ENCODE measurements around the gene HAGH. TPM values are rescaled to one million over a fixed set of nuclear protein-coding genes. Genes with fewer than 3 reads are reported as not detected.
"Not testable (repeated sequence)": the region's sequence is repeated elsewhere in the genome, so short reads cannot be mapped to it uniquely, and the experiment has no call there.

HAGH gene
- polyA plus RNA-seq, 2 donors, result 41.1 to 57.9 TPM

DNA sequence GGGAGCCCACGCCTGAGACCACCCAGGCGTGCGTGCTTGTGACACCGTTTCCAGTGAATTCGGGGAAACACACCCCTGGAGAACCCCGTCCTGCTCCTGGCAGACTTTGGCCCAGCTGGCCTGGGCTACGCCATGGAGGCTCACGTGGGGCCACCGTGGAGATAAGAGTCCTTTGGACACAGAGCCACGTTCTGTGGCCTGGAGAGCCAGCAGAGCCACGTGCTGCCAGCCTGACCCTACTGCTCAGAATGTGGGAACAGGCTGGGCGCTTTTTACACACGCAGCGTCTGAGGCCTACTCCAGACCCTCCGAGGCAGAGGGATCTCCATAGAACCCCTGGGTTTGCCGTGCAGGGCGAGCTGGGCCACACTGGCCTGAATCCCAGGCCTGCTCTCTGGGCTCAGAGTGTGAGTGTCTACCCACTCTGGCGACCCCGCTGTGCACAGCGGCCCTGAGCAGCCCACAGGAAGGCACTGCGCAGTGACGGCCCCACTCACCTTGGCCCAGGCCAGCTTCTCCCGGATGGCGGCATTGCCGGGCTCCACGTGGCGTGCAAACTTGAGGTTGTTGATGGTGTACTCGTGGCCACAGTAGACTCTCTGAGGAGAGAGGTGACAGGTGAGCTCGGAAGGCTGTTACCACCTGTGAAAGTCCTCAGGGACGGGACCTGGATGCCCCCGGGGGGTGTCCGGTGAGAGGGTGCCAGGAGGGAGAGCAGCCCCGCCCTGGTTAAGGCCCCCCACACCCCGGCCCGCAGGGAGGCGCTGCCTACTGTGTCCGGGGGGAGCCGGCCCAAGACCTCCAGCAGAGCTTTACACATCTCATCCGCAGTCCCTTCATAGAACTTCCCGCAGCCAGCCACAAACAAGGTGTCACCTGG is 10.0 kb downstream of the HAGH start:
- peaks cover 0 to 46% of the 10 kb centered on the region in 2 donors for H3K36me3 ChIP-seq (ENCODE audit: control insufficient read depth in 2 of 2, insufficient read depth in 2 of 2, low read length in 1 of 2)

DNA sequence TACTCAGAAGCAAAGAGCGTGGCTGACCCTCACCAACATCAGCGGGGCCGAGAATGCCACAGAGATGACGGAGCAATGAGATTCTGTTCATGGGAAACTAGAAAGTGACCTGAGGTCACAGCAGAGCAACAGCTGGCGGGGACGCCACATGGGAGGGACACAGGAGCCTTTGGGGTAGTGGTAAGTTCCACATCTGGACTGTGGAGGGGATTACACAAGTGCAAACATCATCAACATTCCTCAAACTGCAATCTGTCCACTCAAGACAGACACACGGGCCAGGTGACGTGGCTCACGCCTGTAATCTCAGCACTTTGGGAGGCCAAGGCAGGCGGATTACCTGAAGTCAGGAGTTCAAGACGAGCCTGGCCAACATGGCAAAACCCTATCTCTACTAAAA is 11.2 kb downstream of the HAGH start:
- H3K4me1 ChIP-seq (ENCODE audit: control insufficient read depth in 2 of 2, insufficient read depth in 2 of 2, low read length in 1 of 2), result no peaks in the 10 kb centered on the region
- H3K36me3 ChIP-seq (ENCODE audit: control insufficient read depth in 2 of 2, insufficient read depth in 2 of 2, low read length in 1 of 2), result peaks cover 0 to 39% of the 10 kb centered on the region in 2 donors
- no peaks in the 10 kb centered on the region for H3K9me3 ChIP-seq (ENCODE audit: control insufficient read depth in 2 of 2, insufficient read depth in 1 of 2, low read depth in 1 of 2, low read length in 1 of 2)
- WGBS, 2 donors, result 88 to 91% methylated on average over 11 of the region's 11 CpGs
- no peaks in the 10 kb centered on the region for H3K27me3 ChIP-seq (ENCODE audit: control insufficient read depth in 1 of 2, insufficient read depth in 2 of 2, low read length in 2 of 2)
- no peak overlapping the region for H3K27ac ChIP-seq (ENCODE audit: low read depth in 2 of 2, low read length in 1 of 2)
- no peak overlapping the region for H3K4me3 ChIP-seq (ENCODE audit: low read depth in 1 of 2, low read length in 2 of 2)

More for the DNA sequence above, 10.0 kb downstream of the HAGH start:
- Histone ChIP-seq H3K27me3 (ENCODE audit: control insufficient read depth in 1 of 2, insufficient read depth in 2 of 2, low read length in 2 of 2) (no peaks in the 10 kb centered on the region), H3K4me1 (ENCODE audit: control insufficient read depth in 2 of 2, insufficient read depth in 2 of 2, low read length in 1 of 2) (no peaks in the 10 kb centered on the region), H3K27ac (ENCODE audit: low read depth in 2 of 2, low read length in 1 of 2) (no peak overlapping the region), H3K9me3 (ENCODE audit: control insufficient read depth in 2 of 2, insufficient read depth in 1 of 2, low read depth in 1 of 2, low read length in 1 of 2) (no peaks in the 10 kb centered on the region), H3K4me3 (ENCODE audit: low read depth in 1 of 2, low read length in 2 of 2) (no peak overlapping the region)
- 92 to 94% methylated on average over 40 of the region's 40 CpGs for WGBS, 2 donors

DNA sequence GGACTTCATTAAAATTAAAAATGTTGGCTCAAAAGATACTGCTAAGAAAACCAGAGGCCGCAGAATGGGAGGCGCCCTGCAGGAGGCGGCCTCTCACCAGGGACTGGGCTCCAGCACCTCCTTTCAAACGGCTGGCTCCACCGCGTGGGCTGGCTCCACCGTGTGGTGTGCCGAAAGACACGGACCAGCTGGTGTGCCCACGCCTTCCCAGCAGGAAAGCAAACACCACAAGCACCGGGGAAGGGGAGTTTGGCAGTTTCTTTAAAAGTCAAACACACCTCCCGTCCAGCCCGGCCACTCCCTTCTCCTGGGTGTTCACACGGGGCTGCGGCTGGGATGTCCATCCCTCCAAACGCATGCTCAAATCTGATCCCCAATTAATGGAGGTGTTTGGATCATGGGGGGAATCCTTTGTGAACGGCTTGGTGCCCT is 13.9 kb downstream of the HAGH start:
- H3K9me3 ChIP-seq (ENCODE audit: control insufficient read depth in 2 of 2, insufficient read depth in 1 of 2, low read depth in 1 of 2, low read length in 1 of 2), result no peaks in the 10 kb centered on the region
- no peaks in the 10 kb centered on the region for H3K27me3 ChIP-seq (ENCODE audit: control insufficient read depth in 1 of 2, insufficient read depth in 2 of 2, low read length in 2 of 2)
- H3K4me1 ChIP-seq (ENCODE audit: control insufficient read depth in 2 of 2, insufficient read depth in 2 of 2, low read length in 1 of 2), result no peaks in the 10 kb centered on the region
- H3K27ac ChIP-seq (ENCODE audit: low read depth in 2 of 2, low read length in 1 of 2), result no peak overlapping the region
- WGBS, 2 donors, result 14 to 15% methylated on average over 17 of the region's 17 CpGs
- H3K36me3 ChIP-seq (ENCODE audit: control insufficient read depth in 2 of 2, insufficient read depth in 2 of 2, low read length in 1 of 2), result peaks cover 3 to 38% of the 10 kb centered on the region in 2 donors
- H3K4me3 ChIP-seq (ENCODE audit: low read depth in 1 of 2, low read length in 2 of 2), result no peak overlapping the region

DNA sequence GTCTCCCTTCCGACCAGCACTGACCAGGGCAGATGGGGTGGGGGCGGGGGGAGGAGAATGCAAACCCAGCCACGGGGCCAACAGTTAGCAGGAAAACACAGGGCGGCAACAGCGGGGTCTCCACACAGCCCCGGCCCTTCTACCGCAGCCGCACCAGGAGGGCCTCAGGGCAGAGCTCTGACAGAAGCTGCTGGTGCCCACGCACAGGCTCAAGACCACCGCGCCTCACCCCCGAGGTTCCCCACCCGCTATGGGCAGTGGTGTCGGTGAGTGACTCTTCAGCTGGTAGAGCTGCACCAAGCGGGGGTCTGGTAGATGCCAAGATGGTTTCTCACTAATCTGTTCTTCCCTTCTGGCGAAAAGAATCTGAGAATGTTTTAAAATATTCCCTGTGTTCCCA is 16.1 kb downstream of the HAGH start:
- WGBS, 2 donors, result 93 to 96% methylated on average over 16 of the region's 16 CpGs
- Histone ChIP-seq H3K27me3 (ENCODE audit: control insufficient read depth in 1 of 2, insufficient read depth in 2 of 2, low read length in 2 of 2) (no peaks in the 10 kb centered on the region), H3K36me3 (ENCODE audit: control insufficient read depth in 2 of 2, insufficient read depth in 2 of 2, low read length in 1 of 2) (peaks cover 4 to 27% of the 10 kb centered on the region in 2 donors), H3K27ac (ENCODE audit: low read depth in 2 of 2, low read length in 1 of 2) (no peak overlapping the region), H3K4me3 (ENCODE audit: low read depth in 1 of 2, low read length in 2 of 2) (no peak overlapping the region), H3K4me1 (ENCODE audit: control insufficient read depth in 2 of 2, insufficient read depth in 2 of 2, low read length in 1 of 2) (no peaks in the 10 kb centered on the region), H3K9me3 (ENCODE audit: control insufficient read depth in 2 of 2, insufficient read depth in 1 of 2, low read depth in 1 of 2, low read length in 1 of 2) (no peaks in the 10 kb centered on the region)

DNA sequence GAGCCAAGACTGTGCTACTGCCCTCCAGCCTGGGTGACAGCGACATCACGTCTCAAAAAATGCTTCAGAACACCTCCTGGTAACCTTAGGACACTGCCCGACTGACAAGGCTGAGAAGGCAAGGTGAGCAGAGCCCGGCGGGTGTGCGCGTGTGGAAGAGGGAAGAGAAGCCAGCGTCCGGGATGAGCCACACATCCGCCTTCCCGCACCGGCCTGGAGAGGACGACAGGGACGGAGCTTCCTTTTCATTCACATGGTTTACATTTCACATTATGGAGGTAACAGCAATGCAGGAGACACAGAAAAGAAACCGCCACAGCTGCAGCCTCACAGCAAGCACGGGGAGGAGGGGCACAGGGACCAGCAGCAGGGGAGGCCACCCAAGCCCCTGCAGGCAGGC is 16.5 kb downstream of the HAGH start:
- peaks cover 4 to 24% of the 10 kb centered on the region in 2 donors for H3K36me3 ChIP-seq (ENCODE audit: control insufficient read depth in 2 of 2, insufficient read depth in 2 of 2, low read length in 1 of 2)
- no peaks in the 10 kb centered on the region for H3K27me3 ChIP-seq (ENCODE audit: control insufficient read depth in 1 of 2, insufficient read depth in 2 of 2, low read length in 2 of 2)
- WGBS, 2 donors, result 91 to 96% methylated on average over 16 of the region's 16 CpGs
- H3K27ac ChIP-seq (ENCODE audit: low read depth in 2 of 2, low read length in 1 of 2), result no peak overlapping the region
- no peak overlapping the region for H3K4me3 ChIP-seq (ENCODE audit: low read depth in 1 of 2, low read length in 2 of 2)
- no peaks in the 10 kb centered on the region for H3K9me3 ChIP-seq (ENCODE audit: control insufficient read depth in 2 of 2, insufficient read depth in 1 of 2, low read depth in 1 of 2, low read length in 1 of 2)
- H3K4me1 ChIP-seq (ENCODE audit: control insufficient read depth in 2 of 2, insufficient read depth in 2 of 2, low read length in 1 of 2), result no peaks in the 10 kb centered on the region

DNA sequence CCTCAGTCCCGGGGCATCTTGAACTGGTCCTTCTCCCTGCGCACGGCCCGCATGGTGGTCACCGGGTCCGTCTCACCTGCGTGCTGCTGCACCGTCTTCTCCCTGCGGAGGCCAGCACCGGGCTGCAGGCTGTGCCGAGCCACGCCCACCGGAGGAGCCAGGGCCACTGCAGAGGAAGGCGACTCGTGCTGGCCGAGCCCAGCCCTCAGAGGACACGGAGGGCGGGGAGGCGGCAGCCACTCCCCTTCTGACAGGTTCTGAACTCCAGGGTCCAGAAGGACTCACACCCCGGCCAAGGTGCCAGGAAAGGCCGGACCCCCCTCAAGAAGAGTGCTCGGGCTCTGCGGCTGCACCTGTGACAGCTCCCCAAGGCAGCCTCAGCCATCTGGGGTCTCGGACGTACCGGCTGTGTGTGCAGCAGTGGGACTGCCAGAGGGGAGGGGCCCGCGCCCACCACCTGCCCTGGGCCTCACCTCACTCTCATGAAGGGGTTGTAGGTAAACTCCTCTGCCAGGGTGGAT is 17.3 kb downstream of the HAGH start:
- 70 to 82% methylated on average over 27 to 28 of the region's 28 CpGs for WGBS, 2 donors
- Histone ChIP-seq H3K9me3 (ENCODE audit: control insufficient read depth in 2 of 2, insufficient read depth in 1 of 2, low read depth in 1 of 2, low read length in 1 of 2) (no peaks in the 10 kb centered on the region), H3K27ac (ENCODE audit: low read depth in 2 of 2, low read length in 1 of 2) (no peak overlapping the region), H3K4me1 (ENCODE audit: control insufficient read depth in 2 of 2, insufficient read depth in 2 of 2, low read length in 1 of 2) (no peaks in the 10 kb centered on the region), H3K36me3 (ENCODE audit: control insufficient read depth in 2 of 2, insufficient read depth in 2 of 2, low read length in 1 of 2) (peaks cover 4 to 24% of the 10 kb centered on the region in 2 donors), H3K27me3 (ENCODE audit: control insufficient read depth in 1 of 2, insufficient read depth in 2 of 2, low read length in 2 of 2) (no peaks in the 10 kb centered on the region), H3K4me3 (ENCODE audit: low read depth in 1 of 2, low read length in 2 of 2) (no peak overlapping the region)

DNA sequence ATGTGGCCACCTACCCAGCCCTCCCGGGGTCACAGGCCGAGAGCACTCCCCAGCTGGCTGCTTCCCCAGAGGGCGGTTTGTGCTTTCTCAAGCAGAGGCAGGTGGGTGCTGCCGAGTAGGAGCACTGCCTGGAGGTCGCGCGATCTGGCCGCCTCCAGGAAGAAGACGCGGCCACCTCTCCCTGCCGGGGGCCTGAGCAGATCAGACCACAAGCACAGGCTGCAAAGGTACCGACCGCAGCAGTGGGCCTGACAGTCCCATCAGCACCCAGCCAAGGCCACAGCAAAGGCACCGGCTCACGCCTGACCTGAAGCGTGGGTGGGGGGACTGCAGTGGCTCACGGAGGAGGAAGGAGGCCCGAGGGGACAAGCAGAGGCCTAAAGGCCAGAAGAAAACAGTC is 17.9 kb downstream of the HAGH start:
- Histone ChIP-seq H3K4me1 (ENCODE audit: control insufficient read depth in 2 of 2, insufficient read depth in 2 of 2, low read length in 1 of 2) (no peaks in the 10 kb centered on the region), H3K9me3 (ENCODE audit: control insufficient read depth in 2 of 2, insufficient read depth in 1 of 2, low read depth in 1 of 2, low read length in 1 of 2) (no peaks in the 10 kb centered on the region), H3K36me3 (ENCODE audit: control insufficient read depth in 2 of 2, insufficient read depth in 2 of 2, low read length in 1 of 2) (peaks cover 4 to 24% of the 10 kb centered on the region in 2 donors), H3K27me3 (ENCODE audit: control insufficient read depth in 1 of 2, insufficient read depth in 2 of 2, low read length in 2 of 2) (no peaks in the 10 kb centered on the region), H3K4me3 (ENCODE audit: low read depth in 1 of 2, low read length in 2 of 2) (no peak overlapping the region), H3K27ac (ENCODE audit: low read depth in 2 of 2, low read length in 1 of 2) (no peak overlapping the region)
- 81 to 88% methylated on average over 18 of the region's 18 CpGs for WGBS, 2 donors

DNA sequence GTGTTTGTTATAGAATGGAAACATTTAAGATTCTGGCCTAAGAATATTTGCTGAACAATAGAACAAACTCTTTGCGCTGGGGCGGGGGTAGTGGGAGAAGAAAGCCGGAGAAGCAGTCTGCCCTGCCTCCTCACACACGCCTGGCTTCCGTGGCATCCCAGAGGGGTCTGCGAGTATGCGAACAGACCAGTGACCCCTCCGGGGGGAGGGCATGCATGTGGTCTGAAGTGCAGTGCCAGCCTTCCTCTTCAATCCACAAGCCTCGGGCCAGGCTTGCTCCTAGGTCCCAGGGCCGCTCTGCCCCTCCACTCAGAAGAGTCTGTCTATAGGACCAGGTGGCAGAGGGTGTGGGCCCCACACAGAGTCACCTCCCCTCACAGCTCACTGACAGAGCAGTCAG is 19.0 kb downstream of the HAGH start:
- peaks cover 4 to 24% of the 10 kb centered on the region in 2 donors for H3K36me3 ChIP-seq (ENCODE audit: control insufficient read depth in 2 of 2, insufficient read depth in 2 of 2, low read length in 1 of 2)
- no peaks in the 10 kb centered on the region for H3K4me1 ChIP-seq (ENCODE audit: control insufficient read depth in 2 of 2, insufficient read depth in 2 of 2, low read length in 1 of 2)
- 90 to 91% methylated on average over 10 of the region's 10 CpGs for WGBS, 2 donors
- H3K27ac ChIP-seq (ENCODE audit: low read depth in 2 of 2, low read length in 1 of 2), result no peak overlapping the region
- no peak overlapping the region for H3K4me3 ChIP-seq (ENCODE audit: low read depth in 1 of 2, low read length in 2 of 2)
- no peaks in the 10 kb centered on the region for H3K27me3 ChIP-seq (ENCODE audit: control insufficient read depth in 1 of 2, insufficient read depth in 2 of 2, low read length in 2 of 2)
- H3K9me3 ChIP-seq (ENCODE audit: control insufficient read depth in 2 of 2, insufficient read depth in 1 of 2, low read depth in 1 of 2, low read length in 1 of 2), result no peaks in the 10 kb centered on the region

DNA sequence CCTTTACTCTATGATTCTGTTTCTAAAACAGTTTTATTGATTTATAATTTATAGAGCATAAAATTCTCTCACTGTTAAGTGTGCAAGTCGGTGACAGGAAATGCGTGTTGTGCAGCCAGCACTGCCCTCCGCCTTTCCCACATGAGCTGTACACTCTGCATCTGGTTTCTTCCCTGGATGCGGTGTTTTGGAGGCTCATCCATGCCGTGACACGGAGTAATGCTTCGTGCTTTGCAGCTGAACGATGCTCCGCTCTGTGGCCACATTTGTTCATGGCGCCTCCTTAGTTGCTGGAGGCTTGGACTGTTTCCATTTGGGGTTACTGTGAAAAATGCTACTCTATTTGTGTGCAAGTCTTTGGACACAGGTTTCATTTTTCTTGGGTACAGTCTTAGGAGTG is 25.9 kb downstream of the HAGH start:
- 75 to 76% methylated on average over 10 of the region's 10 CpGs for WGBS, 2 donors
- Histone ChIP-seq H3K36me3 (ENCODE audit: control insufficient read depth in 2 of 2, insufficient read depth in 2 of 2, low read length in 1 of 2) (no peaks in the 10 kb centered on the region), H3K27ac (ENCODE audit: low read depth in 2 of 2, low read length in 1 of 2) (no peak overlapping the region), H3K4me1 (ENCODE audit: control insufficient read depth in 2 of 2, insufficient read depth in 2 of 2, low read length in 1 of 2) (no peaks in the 10 kb centered on the region), H3K27me3 (ENCODE audit: control insufficient read depth in 1 of 2, insufficient read depth in 2 of 2, low read length in 2 of 2) (no peaks in the 10 kb centered on the region), H3K9me3 (ENCODE audit: control insufficient read depth in 2 of 2, insufficient read depth in 1 of 2, low read depth in 1 of 2, low read length in 1 of 2) (peaks cover 0 to 5% of the 10 kb centered on the region in 2 donors), H3K4me3 (ENCODE audit: low read depth in 1 of 2, low read length in 2 of 2) (no peak overlapping the region)

DNA sequence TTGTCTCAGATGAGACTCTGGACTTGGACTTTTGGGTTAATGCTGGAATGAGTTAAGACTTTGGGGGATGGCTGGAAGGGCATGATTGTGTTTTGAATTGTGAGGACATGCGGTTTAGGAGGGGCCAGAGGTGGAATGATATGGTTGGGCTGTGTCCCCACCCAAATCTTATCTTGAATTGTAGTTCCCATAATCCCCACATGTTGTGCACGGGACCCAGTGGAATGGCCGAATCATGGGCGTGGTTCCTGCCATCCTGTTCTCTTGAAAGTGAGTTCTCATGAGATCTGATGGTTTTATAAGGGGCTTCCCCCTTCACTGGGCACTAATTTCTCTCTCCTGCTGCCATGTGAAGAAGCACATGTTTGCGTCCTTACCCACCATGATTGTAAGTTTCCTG is 27.4 kb downstream of the HAGH start:
- not testable (repeated sequence) for H3K36me3 ChIP-seq (ENCODE audit: control insufficient read depth in 2 of 2, insufficient read depth in 2 of 2, low read length in 1 of 2); H3K9me3 ChIP-seq (ENCODE audit: control insufficient read depth in 2 of 2, insufficient read depth in 1 of 2, low read depth in 1 of 2, low read length in 1 of 2); H3K27ac ChIP-seq (ENCODE audit: low read depth in 2 of 2, low read length in 1 of 2); H3K4me1 ChIP-seq (ENCODE audit: control insufficient read depth in 2 of 2, insufficient read depth in 2 of 2, low read length in 1 of 2); H3K27me3 ChIP-seq (ENCODE audit: control insufficient read depth in 1 of 2, insufficient read depth in 2 of 2, low read length in 2 of 2); H3K4me3 ChIP-seq (ENCODE audit: low read depth in 1 of 2, low read length in 2 of 2)
- 75 to 81% methylated on average over 5 of the region's 5 CpGs for WGBS, 2 donors

Measured in esophagus (tissue), 2 donors.